ENCODE results near the gene FAM76B.

The FAM76B gene

DNA sequence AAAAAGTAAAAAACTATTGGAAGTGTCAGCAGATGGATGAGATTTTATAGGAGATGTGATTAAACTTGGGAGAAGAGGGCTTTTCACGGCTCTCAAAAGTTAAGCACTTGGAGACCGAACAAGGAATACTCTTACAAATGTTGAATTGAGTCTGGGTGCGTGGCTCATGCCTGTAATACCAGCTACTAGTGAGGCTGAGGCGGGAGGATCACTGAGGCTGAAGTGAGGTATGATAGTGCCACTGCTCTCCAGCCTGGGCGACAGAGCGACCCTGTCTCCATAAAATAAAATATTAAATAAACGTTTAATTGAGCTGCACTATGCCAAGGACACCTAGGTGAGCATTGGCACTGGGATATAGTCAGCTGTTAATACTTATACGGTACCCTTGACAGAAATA, 2.6 kb upstream of the FAM76B start:
- no peak for DNase-seq

DNA sequence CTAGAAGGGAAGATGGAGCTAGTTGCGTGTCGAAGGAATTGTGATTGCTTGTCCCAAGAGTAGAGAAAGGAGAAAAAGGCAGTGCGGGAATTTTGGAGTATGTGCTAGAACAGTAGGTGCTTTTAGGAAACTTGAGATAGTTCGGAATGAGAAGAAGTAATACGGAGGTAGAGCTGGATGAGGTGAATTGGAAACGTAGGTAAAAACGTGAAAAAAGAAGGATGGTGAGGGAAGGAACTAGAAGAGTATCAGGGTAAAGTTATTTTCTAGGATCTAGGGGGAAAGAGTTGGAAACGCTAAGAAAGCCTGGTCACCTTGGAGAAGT, 2.1 kb upstream of the FAM76B start:
- DNase-seq = no peak

DNA sequence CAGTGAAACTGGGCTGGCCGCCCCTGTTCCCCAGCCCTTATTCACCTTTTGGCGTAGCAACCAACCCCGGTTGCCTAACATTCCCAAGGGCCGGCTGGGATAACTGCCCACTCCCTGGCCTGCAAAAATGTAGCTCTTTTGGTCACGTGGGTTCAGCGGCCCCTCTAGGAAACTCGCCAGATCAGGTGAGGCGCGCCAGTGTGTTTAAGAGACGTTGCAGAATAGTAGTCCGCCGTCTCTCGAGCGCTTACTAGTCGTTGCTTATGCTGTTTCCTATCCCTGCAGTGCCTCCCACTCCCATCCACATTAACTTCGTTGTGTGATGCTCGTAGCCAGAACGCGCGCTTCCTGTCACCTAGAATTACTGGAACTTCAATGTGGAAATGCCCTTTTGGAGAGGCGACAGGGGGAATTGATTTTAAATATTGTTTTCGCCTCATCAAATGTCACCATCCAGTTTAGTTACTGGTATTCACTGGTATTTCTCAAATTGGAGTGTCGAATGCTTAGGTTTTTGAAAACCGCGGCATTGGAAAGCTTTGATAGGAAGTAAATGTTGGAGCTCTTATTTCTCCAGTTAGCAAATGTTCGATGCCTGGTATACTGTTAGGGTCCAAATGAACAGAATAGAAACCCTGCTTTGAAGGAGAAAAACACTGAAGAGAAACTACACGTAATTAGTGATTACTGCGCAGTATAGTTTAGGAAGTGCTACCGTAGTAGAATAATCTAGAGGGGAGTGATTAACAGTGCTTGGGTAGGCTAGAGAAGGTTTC, 1.5 kb upstream of the FAM76B start:
- DNase-seq = peak in 48 of 56 donors; percentile 5 to 78 (median 46)

DNA sequence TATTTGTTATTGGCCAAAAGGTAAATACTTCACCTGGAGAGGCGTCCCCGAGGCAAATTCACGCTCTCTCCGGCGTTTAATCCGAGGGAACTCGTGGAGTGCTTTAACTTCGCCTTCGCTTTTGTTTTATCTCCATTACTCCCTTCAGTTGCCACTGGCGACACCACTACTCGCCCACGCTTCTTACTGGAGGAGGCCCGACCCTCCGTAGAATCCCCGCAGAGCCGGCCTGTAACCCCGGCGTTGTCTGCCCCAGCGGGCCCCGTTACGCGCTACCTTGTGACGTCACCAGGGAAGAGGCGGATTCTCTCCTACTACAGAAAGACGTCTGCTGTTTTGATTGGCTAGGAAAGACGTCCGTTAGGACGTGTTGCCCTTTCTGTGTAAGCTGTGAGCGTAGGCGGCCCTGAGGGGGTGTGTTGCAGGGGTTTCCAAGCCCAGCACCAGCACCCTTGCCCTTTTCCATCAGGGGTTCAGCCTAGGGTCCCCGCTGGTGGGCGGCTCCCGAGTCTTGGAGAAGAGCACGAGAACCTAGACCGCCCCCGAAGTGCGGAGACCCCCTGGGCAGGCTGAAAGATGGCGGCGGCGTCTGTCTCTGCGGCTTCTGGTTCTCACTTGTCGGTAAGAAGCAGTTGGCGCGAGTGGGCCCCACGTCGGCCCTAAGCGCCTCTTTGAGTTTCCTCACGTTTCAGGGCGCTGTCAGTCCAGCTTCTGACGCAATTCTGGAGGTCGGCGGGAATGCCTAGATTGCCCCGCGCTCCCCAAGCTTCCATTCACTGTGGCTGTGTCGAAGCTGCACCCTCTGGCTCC, 746 bp upstream of the FAM76B start, which contains the start of gene CEP57:
Gene CEP57, plus strand, starts transcription at position 376 of the 810 bp plus-strand sequence. Its CDS starts 201 bp downstream, at position 577.
- DNase-seq = peak; percentile 44 to 97 (median 88)

DNA sequence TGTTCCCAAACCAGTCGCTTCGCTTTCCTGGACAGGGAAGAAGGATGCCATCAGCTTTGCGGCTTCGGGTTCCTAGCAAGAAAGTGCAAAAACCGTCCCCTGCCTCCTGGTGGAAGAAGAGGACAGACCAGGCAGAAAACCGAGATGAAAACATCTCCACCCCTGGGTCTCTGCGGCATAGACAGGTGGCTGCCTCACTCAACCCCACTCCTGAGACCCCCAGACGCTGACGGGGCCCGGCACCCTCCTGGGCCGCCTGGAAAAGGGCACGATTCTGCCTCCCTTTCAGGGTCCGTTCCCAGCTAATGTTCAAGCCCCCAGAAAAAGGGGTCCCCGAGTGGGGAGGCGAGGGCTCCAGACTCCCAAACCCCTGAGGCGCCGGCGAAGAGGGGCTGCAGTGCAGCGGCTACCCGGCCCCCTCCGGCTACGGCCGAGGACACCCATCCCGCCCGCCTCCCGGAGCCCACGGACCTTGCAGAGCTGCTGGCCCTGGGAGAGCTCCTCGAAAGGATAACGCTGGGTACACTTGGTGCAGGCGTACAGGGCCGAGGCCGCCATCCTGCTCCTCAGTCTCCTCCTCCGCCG, 569 bp downstream of the FAM76B start:
- peak in 17 of 56 donors; percentile 1 to 54 (median 24) for DNase-seq

DNA sequence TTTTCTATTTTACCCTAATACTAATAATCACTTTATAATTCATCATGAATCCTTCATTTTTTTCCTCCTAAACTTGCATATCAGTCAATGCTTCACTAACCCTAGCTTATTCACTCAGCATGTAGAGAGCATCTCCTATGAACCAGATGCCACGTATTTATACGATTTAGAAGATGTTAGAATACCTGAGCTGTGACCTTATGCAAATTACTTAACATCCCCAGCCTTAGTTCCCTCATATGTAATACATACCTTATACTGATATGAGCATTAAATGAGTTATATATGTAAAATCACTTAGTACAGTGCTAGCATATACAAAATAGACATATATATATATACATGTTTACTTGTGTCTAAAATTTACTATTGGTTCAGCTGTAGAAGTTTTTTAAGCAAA, 9.0 kb downstream of the FAM76B start:
- no peak for DNase-seq

DNA sequence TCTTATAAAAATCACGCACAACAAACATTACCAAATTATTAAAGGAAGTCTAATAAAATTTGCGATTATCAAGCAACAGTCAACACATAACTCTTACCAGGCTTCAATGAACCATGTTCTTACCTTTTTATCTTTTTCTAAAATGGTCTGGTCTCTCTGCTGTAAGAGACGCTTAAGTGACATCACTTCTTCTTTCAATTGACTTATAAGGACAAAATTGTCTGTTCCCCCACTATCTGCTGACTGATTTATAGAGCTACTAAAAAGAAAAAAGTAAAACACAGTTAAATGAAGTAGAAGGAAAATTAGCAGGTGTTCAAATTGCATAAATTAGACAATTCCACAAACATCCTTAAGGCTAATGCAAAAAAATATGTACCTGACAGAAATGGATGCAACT, 10.9 kb downstream of the FAM76B start:
- DNase-seq = no peak

DNA sequence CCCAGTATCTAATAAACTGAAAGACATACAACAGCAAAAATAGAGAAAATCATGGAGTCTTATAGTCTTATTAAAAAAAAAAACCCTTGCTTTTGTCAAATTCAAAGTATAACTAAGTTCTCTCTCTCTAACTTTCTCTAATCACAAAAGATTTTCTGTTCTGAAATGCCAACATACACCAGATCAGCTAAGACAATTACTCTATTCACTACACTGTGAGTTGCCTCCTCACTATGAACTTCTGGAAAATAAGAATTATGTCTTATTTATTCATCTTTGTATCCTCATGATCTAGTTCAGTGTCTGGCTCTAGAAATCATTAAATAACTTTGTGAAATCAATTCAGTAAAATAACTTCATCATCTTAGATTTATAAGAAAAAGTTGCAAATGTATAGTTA, 12.7 kb downstream of the FAM76B start:
- no peak for DNase-seq

DNA sequence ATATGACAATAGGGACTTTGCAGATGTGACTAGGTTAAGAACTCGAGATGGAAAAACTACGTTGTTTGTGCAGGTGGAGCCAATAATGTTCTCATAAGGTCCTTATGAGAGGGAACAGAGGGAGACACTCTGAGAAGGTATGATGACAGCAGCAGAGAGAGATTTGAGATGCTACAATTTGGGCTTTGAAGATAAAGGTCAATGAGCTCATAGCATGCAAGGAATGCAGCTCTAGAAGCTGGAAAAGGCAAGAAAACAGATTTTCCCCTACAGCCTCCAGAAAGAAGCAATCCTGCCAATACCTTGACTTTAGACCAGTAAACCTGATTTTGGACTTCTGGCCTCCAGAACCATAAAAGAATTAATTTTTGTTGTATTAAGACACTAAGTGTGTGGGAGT, 21.1 kb downstream of the FAM76B start:
- DNase-seq = no peak

DNA sequence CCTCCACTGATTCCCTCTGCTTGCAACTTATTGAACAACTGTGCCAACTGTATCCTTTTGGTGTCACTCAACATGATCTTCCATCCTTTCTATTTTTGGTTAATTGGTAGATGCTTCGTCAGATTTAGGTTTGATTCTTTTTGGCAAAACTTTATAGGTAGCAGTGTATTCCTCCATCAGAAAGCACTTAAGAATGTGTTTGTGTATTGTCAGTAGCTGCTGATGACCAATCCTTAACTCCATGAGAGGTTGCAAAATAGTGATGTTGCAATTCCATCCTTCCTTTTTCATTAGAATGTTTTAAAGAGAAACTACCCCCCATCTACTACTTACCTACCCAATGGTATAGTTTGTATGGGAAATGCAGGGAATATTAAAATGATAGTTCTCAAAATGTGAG, 22.1 kb downstream of the FAM76B start:
- DNase-seq = no peak

DNA sequence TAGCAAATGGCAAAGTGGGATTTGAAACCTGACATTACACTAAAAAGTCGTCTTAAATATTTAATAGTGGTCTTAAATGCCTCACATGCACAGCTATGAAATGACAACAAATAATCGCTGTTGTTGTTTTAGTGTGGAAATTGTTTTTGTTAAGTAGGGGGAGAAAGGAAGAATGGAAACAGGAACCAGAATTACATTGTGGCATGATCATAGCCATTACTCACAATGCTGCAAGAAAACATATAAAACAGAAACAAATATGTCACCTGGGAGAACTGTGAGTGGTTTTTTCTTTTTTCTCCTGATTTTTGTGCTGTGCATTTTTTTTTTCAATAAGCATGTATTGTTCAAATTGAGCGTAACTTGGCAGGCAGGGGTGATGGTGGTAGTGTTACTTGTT, 22.9 kb downstream of the FAM76B start:
- DNase-seq = no peak

DNA sequence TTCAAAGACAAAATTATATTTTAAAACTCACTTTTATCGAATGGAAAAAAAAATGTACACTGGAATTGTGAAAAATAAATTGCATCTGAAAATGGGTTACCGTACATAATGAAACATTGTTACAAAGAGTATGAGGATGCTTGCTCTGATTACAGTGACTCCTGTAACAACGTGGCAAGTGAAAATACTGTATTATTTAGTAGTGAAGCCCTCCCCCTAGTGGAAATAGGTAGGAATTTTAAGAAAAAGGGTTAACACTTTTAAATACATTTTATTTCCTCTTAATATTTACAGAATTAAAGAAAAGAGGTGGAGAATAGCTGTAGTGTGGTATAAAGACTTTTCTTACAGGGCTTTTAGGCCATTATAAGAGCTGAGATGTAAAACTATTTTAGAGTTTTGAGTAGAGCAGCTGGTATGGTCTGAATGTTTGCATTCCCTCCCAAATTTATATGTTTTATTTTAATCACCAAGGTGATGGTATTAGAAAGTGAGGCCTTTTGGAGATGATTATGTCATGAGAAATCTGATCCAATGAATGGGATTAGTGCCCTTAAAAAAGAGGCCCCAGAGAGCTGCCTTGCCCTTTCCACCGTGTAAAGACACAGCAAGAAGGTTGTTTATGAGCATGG, 25.2 kb downstream of the FAM76B start:
- DNase-seq = peak in 1 of 56 donors; percentile 37

DNA sequence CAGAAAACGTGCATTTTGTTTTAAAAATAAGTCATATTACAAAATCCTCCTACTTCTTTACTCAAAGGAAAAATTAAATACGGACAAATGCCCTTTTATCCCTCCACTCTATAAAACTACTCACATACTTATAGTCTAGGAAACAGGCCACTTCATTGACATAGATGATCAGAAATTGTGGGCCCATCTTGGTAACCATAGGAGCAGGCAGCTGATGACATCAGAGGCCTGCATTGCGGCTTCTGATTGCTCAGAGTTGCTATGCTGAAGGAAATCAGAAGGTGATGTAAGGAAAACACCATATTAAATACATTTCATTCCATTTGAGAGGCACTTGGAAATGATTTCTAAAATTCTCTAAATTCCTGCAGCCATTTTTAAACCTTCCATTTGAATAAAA, 27.0 kb downstream of the FAM76B start:
- DNase-seq = no peak

DNA sequence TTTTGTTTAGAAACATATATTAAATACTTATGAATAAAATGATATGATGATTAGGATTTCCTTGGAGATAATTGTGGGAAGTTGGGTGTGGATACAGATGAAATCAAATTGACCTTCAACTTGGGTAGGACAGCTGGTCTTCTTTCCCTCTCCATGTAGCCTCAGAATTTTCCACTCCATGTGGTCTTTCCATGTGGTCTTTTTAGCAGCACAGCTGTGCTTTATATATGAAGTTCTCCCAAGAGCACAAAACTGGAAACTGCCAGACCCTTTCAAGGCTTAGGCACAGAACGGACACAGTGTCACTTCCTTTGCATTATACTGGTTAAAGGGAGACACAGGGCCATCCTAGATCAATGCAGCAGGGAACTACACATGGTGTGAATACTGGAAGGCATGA, 28.6 kb downstream of the FAM76B start:
- no peak for DNase-seq

DNA sequence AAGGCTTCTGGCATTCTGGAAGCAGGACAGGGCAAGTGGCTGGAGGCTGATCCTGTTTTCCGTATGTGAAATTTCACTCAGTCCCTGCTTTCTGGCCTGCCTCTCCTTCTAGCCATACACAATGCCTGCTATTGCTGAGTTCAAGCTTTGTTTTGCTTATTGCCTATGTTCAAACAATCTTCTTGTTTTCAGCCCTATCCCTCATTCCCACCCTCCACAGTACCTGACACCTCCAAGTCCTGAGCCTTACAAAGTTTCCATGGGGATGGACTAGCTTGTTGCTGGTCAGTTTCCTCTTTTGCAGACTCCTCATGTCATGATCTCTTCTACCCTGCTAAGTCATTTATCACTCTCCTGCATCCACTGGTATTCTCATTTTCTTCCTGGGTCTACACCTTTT, 38.1 kb downstream of the FAM76B start:
- DNase-seq = no peak

DNA sequence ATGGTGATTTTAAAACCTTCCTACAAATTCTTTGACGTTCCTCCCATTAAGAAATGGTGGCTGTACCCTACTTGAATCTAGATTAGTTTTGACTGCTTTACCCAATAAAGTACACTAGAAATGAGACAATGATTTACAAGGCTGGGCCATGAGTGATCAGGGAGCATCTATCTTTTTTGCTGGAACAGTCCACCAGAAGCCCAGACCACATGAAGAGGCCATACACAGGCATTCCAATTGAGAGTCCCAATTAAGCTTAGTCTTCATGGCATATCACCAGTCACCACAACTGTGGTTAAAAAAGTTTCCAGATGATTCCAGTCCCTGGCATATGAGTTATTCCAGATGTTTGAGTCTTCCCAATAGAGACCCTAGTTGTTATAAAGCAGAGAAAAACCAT, 39.5 kb downstream of the FAM76B start:
- no peak for DNase-seq

DNA sequence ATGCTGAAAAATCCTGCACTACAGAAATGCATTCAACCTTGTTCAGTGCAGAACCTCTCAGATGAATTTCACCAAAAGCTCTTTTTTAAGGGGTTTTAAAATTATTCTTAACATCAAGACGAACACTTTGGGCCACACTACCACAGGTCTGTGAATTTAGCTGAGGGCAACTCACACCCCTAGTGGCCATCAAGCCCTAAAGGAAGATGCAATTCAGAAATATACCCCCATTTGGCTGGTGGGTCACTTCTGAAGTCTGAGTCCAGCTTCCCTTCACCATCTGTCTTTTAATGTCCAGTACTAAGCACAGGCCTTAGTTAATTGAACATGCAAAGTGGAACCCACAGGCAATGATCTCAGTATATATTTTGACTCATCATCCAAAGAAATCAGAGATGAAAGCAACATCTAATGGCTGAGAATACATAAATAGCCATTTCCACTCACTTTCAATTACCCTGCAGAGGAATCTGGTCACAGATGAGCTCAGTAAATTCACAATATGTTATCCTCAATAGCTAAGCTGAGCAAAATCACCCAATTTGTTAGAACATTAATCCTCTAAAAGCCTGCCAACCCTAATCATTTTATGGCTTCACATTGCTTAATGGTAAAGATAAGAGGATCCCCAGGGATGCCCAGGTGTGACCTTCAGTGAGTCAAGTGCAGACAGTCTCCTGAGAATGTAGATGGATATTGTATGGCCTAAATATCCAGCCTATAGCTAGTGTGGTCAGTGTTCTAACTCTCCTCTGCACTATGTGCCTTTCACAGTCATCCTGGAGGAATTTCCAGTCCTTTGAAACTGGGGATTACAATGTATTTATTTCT, 50.3 kb downstream of the FAM76B start:
- no peak for DNase-seq

DNA sequence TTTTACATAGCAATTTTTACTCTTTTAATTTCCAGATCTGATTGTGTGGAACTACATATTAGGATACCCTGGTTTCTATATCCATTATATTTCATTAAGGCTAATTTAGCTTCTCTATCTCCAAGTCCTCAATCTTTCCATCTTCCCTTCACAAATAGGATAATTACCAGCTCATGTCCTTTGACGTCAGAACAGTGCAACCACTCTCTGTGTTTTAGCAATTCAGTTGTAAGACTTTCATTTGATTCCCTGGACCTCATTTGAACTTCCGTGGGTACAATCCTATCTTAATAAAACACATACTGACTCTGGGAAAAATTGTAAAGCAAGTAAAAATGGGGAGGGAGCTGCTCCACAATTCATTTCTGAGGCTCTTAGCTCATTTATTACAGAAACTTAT, 52.8 kb downstream of the FAM76B start:
- no peak for DNase-seq

DNA sequence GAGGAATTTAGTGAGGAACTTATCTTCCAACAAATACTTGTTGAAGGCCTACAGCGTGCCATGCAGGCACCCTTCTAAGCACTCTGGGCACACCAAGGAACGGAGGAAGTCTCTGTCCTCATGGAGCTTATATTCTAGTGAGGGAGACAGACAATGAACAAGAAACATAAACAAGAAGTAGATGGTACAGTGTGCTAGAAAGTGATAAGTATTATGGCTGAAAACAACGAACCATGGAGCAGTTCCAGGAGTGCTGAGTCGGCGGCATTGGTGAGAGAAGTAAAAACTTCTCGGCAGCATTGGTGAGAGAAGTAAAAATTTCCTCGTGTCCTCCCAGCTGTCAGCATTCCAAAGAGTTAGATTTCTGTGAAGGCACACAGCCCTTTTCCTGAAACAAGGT, 53.2 kb downstream of the FAM76B start:
- DNase-seq = no peak

DNA sequence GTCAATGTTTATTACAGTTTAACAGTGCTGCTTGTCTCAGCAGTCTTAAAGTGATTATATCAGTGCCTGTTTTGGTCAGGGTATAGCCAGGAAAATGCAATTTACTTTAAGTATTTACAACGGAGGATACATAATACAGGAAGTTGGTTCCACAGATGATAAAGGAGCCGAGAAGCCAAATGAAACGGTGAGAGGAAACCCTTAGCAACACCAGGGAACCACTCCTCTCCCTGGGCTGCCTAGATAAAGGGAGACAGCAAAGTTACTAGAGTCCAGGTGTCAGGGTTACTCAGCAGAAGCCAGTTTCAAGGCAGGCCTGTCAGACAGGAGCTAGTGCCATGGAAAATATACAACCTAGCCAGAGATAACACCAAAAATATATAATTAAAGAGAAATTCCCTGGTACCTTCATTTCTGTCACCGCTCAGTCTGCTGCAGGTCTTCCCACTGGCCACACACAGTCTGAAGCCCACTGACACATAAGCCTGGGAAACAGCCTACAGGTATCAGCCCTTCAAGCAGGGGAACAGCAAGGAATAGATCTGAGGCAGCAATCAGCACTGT, 55.5 kb downstream of the FAM76B start:
- no peak for DNase-seq
